Testis (tissue), 3 donors: ENCODE data around the gene FOXD2. TPM values are rescaled to one million over a fixed set of nuclear protein-coding genes. Genes with fewer than 3 reads are reported as not detected.

ENCODE experiments used
- DNase-seq: peaks from one replicate; pipeline ENCODE4 v3.0.0-alpha.2; 2019
- H3K27ac ChIP-seq, 2 donors: fragments of 200-600 bp; sonication (generic); one replicate each; pipeline ENCODE4 v1.5.1; 2019
- H3K27me3 ChIP-seq: fragments of 200-600 bp; sonication (generic); one replicate; pipeline ENCODE4 v1.5.1; 2019
- H3K36me3 ChIP-seq: fragments of 200-600 bp; sonication (generic); one replicate; pipeline ENCODE4 v1.5.1; 2017; ENCODE audit warnings: low read depth; ENCODE audit errors: missing control alignments
- H3K4me1 ChIP-seq: fragments of 200-600 bp; sonication (generic); one replicate; pipeline ENCODE4 v1.5.1; 2019
- H3K4me3 ChIP-seq, 2 donors: fragments of 200-600 bp; sonication (generic); one replicate each; pipeline ENCODE4 v1.5.1; 2017 to 2019
- H3K9me3 ChIP-seq: fragments of 200-600 bp; sonication (generic); one replicate; pipeline ENCODE4 v1.5.1; 2017
- CTCF ChIP-seq, 3 experiments: fragments of 450-650 bp in 2 of 3; fragments of 200-600 bp in 1 of 3; sonication (generic) in 1 of 3; IDR thresholded peaks; one replicate each; pipeline ENCODE4 v1.5.1; 2016 to 2019; ENCODE audit warnings: antibody characterized with exemption in 3 of 3, mild to moderate bottlenecking in 2 of 3, moderate library complexity in 1 of 3
- POLR2A ChIP-seq: fragments of 450-650 bp; IDR thresholded peaks from one replicate; pipeline ENCODE4 v1.6.1; 2017; ENCODE audit warnings: antibody characterized with exemption, mild to moderate bottlenecking, moderate library complexity
- WGBS, 2 donors: methylation state at CpG; one replicate each; pipeline ENCODE4 v1.1.5; 2018; 5-methylcytosine and 5-hydroxymethylcytosine counted together
- intact Hi-C: fragments of 100-400 bp; cut with DNase I; formaldehyde crosslinking; loops from one replicate; pipeline ENCODE4 v1.15.1; 2023; ENCODE audit warnings: low total_unique reads
- polyA plus RNA-seq: library from polyadenylated mRNA; stranded (reverse); fragments of 350-450 nt; fragmentation: Illumina TruSeq; extraction: RNeasy Lipid Tissue Mini Kit (QIAGEN cat#74804); gene quantifications from one replicate; pipeline ENCODE4 v1.2.3, GENCODE V29; 2014; ENCODE audit warnings: low read depth, low replicate concordance; ENCODE audit not compliant: insufficient read depth
- total RNA-seq, 2 donors: library from RNA; depleted of rRNA; stranded (reverse); fragments of >200 nt; gene quantifications; one replicate each; pipeline ENCODE4 v1.2.3, GENCODE V29; 2016

FOXD2 gene
- total and polyA plus RNA-seq, 3 donors from 2014 or later, result 0.26 to 1.3 (median 0.99) TPM

- no peak overlapping the region for H3K4me3 ChIP-seq
- H3K27ac ChIP-seq, result no peak overlapping the region
- no peaks in the 10 kb centered on the region for H3K36me3 ChIP-seq
- no peaks in the 10 kb centered on the region for H3K27me3 ChIP-seq
- 68 to 87% methylated on average over 3 to 5 of the region's 5 CpGs for WGBS, 2 donors
- DNase-seq, result no peak
- no peaks in the 10 kb centered on the region for H3K9me3 ChIP-seq
- intact Hi-C loops, result no loop called here
- TF ChIP-seq POLR2A (no peak), CTCF (IDR thresholded peaks at IDR 0.05) (no peak)
- no peaks in the 10 kb centered on the region for H3K4me1 ChIP-seq
These were observed 45.8 kb downstream of the FOXD2 start for GRCh38 chr1:47483651-47484050.

DNA sequence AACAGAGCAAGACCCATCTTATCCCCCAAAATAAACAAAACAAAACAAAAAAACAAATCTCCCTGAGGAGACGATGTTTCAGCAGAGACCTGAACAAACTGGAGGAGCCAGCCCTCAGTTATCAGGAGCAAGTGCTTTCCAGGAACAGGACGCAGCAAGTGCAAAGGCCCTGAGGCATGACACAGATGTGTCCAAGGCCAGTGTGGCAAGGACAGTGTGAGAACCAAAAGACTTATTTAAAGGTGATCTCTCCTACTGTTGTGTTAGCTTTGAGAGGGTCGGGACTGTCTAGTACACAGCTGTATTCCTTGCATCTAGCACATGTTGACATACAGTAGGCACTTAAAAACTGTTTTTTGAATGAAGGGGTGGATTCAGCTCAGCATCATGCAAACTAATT lies 48.0 kb downstream of the FOXD2 start:
- Histone ChIP-seq H3K4me3 (no peak overlapping the region), H3K9me3 (no peaks in the 10 kb centered on the region), H3K36me3 (no peaks in the 10 kb centered on the region), H3K4me1 (no peaks in the 10 kb centered on the region), H3K27me3 (no peaks in the 10 kb centered on the region), H3K27ac (no peak overlapping the region)
- 88 to 92% methylated on average over 3 of the region's 3 CpGs for WGBS, 2 donors
- TF ChIP-seq CTCF (IDR thresholded peaks at IDR 0.05) (no peak), POLR2A (no peak)
- no peak for DNase-seq
- intact Hi-C loops, result no loop called here

- H3K27me3 ChIP-seq, result no peaks in the 10 kb centered on the region
- 93 to 96% methylated on average over 3 of the region's 3 CpGs for WGBS, 2 donors
- no peak for DNase-seq
- no peak for TF ChIP-seq CTCF (IDR thresholded peaks at IDR 0.05)
- no peak for TF ChIP-seq POLR2A
- no peak overlapping the region for H3K27ac ChIP-seq
- no peaks in the 10 kb centered on the region for H3K4me1 ChIP-seq
- no peaks in the 10 kb centered on the region for H3K9me3 ChIP-seq
- H3K36me3 ChIP-seq, result no peaks in the 10 kb centered on the region
- no peak overlapping the region for H3K4me3 ChIP-seq
- intact Hi-C loops, result no loop called here
These were observed 49.5 kb downstream of the FOXD2 start for GRCh38 chr1:47487332-47487731.

GRCh38 chr1:47487850-47488450 lies 50.1 kb downstream of the FOXD2 start:
- no peak overlapping the region for H3K4me3 ChIP-seq
- WGBS, 2 donors, result 83 to 84% methylated on average over 3 to 8 of the region's 8 CpGs
- H3K27ac ChIP-seq, result no peak overlapping the region
- no peaks in the 10 kb centered on the region for H3K36me3 ChIP-seq
- intact Hi-C loops, result no loop called here
- no peak for DNase-seq
- H3K27me3 ChIP-seq, result no peaks in the 10 kb centered on the region
- H3K9me3 ChIP-seq, result no peaks in the 10 kb centered on the region
- no peak for TF ChIP-seq CTCF (IDR thresholded peaks at IDR 0.05)
- no peaks in the 10 kb centered on the region for H3K4me1 ChIP-seq

Other genes starting within 250 kb of the FOXD2 start
- 1 to 10 TPM; 1.5 to 8.6 TPM for gene PDZK1IP1, start 248.0 kb upstream of the FOXD2 start, total RNA-seq
- gene PDZK1IP1, start 248.0 kb upstream of the FOXD2 start, polyA plus RNA-seq, result 13.9 TPM
- gene TAL1, start 205.8 kb upstream of the FOXD2 start, total RNA-seq, result 1 to 10 TPM; 1.7 to 3.5 TPM
- gene TAL1, start 205.8 kb upstream of the FOXD2 start, polyA plus RNA-seq, result 2.3 TPM
- gene STIL, start 123.9 kb upstream of the FOXD2 start, total RNA-seq, result 10 to 100 TPM; 11.5 to 20.4 TPM
- gene STIL, start 123.9 kb upstream of the FOXD2 start, polyA plus RNA-seq, result 12.0 TPM
- 10 to 100 TPM; 35.1 to 37.0 TPM for gene CMPK1, start 104.3 kb upstream of the FOXD2 start, total RNA-seq
- 36.1 TPM for gene CMPK1, start 104.3 kb upstream of the FOXD2 start, polyA plus RNA-seq
- 1 to 10 TPM in 1 of 2 donors, under 1 TPM in 1; 0.63 to 1.4 TPM for gene FOXE3, start 21.8 kb upstream of the FOXD2 start, total RNA-seq
- gene FOXE3, start 21.8 kb upstream of the FOXD2 start, polyA plus RNA-seq, result 1.2 TPM